ENCODE results near the gene C2orf80.
"Not testable (repeated sequence)": the region's sequence is repeated elsewhere in the genome, so short reads cannot be mapped to it uniquely, and the experiment has no call there.

DNA sequence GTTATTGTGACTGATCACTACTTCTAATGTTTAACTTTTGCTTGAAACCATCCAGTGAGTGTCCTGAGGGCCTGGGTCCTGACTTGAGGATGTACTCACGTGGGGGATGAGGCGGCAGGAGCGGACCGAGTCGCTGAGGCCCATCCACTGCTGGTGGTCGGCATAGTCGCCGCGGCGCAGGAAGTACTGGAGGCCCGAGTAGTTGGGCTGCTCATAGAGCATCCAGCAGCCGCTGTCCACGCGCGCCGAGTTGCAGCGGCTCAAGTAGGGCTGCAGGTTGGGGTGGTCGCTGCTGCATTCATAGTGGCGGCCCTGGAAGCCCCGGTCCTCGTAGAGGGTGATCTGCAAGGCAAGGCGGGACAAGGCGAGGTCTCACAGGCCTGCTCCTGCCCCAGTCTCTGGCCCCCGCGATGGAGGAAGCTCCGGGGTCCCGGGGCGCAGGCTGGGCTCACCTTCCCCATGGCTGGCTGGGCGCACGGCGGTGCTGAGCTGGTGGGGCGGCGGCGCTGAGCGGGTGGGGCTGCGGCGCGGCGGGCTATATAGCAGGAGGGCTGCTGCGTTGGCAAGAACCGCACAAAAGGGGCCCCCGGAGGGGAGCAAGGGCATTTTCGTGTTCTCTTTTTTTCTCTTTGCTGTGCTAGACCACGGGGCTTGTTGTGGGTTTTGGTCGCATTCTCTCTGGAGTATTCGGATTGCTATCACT lies 65.7 kb downstream of the C2orf80 start, which contains the start of gene CRYGD:
- TF ChIP-seq, protein P1, sequence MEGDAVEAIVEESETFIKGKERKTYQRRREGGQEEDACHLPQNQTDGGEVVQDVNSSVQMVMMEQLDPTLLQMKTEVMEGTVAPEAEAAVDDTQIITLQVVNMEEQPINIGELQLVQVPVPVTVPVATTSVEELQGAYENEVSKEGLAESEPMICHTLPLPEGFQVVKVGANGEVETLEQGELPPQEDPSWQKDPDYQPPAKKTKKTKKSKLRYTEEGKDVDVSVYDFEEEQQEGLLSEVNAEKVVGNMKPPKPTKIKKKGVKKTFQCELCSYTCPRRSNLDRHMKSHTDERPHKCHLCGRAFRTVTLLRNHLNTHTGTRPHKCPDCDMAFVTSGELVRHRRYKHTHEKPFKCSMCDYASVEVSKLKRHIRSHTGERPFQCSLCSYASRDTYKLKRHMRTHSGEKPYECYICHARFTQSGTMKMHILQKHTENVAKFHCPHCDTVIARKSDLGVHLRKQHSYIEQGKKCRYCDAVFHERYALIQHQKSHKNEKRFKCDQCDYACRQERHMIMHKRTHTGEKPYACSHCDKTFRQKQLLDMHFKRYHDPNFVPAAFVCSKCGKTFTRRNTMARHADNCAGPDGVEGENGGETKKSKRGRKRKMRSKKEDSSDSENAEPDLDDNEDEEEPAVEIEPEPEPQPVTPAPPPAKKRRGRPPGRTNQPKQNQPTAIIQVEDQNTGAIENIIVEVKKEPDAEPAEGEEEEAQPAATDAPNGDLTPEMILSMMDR (IDR thresholded peaks at IDR 0.05) = not testable (repeated sequence)
- TF ChIP-seq POLR2AphosphoS5 (IDR thresholded peaks at IDR 0.05; ENCODE audit: low read depth, low read length); TAF1 (IDR thresholded peaks at IDR 0.05; ENCODE audit: borderline replicate concordance, low read depth, low read length): not testable (repeated sequence)
